Mucosa of gallbladder (tissue), 1 donor: ENCODE results near the gene EPN2. TPM values are rescaled to one million over a fixed set of nuclear protein-coding genes. Genes with fewer than 3 reads are reported as not detected.

Experiments used
- DNase-seq: peaks from one replicate; pipeline ENCODE4 v3.0.0-alpha.2; 2020; ENCODE audit warnings: low spot score
- total RNA-seq: library from RNA; stranded (reverse); gene quantifications from one replicate; pipeline ENCODE4 v1.2.1, GENCODE V29; 2021
- donor health status: DM: no; HTN: no; CAD: no.

The EPN2 gene
- total RNA-seq, 1 donor from 2014 or later = 47.0 TPM

- no peak for DNase-seq
These were observed 92.7 kb downstream of the EPN2 start for GRCh38 chr17:19329839-19330238.

DNA sequence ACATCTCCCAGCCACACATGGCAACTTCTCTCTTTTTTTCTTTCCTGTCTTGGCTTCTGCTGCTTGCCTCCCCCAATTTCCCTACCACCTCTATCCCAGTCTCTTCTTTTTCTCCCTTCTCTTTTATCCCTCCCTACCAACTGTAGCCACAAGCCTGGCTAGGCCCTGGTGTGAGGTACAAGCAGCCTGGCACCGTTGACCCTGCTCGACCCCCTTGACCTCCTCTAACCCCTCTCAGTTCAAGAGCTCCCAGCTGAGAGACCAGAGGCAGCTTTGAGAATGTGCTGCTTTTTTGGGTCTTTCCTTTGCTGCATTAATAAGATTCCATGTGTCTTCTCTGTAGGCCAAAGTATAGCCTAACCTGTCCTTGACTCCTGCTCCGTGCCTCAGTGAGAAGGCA is 93.1 kb downstream of the EPN2 start:
- no peak for DNase-seq

DNA sequence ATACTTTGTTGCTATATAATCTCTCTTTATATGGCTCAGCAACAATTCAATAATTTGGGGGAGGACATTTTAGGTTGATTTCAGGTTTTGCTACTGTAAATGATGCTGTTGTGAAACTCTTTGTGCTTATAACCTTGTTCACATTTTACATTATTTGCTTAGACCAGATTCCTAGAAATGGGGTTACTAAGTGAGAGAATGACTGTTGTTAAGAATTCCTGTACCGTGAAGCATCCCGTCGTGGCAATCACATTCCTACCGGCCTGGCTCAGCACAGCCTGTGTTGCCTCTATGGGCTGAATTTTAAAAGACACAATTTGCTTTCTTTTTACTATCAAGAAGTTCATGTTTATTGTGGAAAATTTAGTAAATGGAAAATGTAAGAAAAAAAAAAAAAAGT is 94.0 kb downstream of the EPN2 start:
- no peak for DNase-seq

DNA sequence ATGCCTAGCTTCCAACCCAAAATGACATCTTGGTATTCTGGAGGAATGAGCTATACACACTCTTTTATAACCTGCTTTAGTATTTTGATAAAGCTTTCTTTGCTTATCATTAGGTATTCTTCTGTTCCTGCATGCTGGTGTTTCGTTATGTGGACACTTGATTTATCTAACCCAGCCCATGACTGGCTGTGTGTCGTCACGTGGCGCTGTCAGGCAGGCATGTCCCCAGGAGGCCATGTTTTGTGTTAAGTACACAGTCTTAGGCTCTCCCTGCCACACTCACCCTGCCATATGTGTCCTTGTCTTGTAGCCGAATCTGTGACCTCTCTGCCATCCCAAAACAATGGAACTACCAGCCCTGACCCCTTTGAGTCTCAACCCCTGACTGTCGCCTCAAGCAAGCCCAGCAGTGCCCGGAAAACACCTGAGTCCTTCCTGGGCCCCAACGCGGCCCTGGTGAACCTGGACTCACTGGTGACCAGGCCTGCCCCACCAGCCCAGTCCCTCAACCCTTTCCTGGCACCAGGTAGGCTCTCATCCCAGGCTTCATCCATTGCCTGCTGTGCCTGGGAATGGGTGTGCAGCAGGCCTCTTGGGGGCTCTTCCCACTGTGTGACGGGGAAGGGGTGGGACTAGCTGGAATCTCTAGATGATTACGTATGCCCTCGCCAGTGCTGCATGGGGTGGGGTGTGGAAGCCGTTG is 94.5 kb downstream of the EPN2 start:
- DNase-seq = no peak

GRCh38 chr17:19332371-19333131 is 95.4 kb downstream of the EPN2 start:
- DNase-seq = no peak

DNA sequence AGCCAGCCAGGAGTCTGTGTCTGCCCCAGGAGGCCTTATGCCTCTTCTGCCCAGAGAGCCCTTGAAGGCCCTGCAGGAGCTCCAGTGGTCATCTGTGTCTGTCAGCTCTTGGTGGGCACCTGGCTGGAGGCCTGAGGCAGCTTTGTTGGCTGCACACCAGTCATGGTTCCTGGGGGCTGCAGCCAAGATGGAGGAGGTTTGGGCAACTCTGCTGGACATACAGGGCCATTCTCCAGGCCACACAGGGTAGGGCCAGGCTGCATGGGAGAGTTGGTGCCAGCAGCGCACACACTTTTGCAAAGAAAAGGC is 95.9 kb downstream of the EPN2 start:
- no peak for DNase-seq

DNA sequence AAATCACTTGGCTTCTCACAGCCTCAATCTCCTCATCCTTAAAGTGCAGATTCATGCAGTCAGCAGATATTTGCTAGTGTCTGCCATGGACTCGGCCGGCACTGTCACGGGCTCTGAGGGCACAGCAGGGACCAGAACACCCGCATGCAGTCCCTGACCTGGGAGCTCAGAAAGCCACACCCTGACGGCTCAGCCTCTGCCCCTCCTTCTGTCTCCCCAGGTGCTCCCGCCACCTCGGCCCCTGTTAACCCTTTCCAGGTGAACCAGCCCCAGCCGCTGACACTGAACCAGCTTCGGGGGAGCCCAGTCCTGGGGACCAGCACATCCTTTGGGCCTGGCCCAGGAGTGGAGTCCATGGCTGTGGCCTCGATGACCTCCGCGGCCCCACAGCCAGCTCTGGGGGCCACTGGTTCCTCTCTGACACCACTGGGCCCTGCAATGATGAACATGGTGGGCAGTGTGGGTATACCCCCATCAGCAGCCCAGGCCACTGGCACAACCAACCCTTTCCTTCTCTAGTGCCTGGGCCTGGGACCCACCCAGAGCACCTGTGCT is 96.6 kb downstream of the EPN2 start:
- no peak for DNase-seq

DNA sequence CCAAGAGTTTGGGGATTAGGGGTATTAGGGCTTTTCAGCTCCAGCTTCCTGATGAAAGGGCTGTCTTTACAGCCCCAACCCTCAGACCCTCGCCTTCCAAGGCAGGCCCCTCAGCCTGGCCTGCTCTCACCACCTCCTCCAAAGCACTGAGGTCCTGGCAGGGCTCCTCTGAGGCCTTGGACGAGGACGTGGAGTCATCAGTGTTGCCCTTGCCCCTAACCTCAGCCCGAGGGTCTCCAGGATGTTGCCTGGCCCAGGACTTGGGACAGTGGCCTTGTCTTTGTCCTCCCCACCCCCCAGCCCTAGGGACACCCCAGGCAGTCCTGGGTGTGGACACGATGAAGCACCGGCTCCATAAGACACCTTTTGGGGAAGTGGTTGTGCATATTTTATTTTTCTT is 97.2 kb downstream of the EPN2 start:
- DNase-seq = no peak

DNA sequence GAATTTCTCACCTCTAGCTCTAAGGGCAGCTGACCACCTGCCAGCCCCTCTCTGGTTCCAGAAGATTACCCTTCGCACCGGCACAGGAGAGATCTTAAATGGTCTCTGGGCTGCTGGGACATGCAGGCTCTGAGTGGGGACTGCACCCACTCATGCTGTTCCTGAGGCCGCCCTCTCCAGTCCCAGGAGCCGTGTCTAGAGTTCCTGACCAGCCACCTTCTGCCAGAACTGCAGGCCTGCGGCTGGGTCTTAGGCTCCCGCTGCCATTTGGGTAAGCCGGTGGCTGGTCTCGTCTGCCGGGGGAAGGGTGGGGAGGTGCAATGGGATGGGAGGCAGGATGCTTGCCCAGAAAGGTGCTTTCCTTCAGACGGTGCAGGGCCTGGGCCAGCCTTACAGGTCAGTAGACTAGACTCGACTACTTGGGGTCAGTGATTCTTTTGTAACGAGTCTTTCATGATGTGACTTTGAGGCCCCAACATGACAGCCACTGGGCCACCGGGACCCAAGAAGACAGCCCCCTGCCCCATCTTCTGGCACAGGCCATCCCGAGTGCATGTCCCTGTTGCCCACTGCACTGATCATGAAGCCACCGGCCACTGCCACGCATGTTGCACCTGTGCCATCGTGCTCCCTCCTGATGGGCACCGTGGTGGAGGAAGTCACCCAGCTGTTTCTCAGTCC is 98.9 kb downstream of the EPN2 start:
- no peak for DNase-seq

GRCh38 chr17:19336938-19337711 is 100.0 kb downstream of the EPN2 start:
- no peak for DNase-seq

DNA sequence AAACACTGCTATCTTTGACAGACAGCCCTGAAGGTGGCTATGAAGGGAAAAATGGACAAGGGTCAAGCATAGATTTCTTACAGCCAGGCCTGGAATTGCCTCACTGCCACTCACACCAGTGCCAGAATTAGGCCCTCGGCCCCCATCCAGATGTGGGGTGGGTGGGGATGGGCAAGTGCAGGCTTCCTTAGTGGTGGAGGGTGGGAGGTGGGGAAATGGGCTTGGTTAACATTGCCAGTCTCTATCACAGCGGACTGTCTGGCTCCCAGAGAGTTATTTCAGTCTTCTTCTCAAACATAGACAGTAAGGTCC is 100.5 kb downstream of the EPN2 start:
- no peak for DNase-seq

DNA sequence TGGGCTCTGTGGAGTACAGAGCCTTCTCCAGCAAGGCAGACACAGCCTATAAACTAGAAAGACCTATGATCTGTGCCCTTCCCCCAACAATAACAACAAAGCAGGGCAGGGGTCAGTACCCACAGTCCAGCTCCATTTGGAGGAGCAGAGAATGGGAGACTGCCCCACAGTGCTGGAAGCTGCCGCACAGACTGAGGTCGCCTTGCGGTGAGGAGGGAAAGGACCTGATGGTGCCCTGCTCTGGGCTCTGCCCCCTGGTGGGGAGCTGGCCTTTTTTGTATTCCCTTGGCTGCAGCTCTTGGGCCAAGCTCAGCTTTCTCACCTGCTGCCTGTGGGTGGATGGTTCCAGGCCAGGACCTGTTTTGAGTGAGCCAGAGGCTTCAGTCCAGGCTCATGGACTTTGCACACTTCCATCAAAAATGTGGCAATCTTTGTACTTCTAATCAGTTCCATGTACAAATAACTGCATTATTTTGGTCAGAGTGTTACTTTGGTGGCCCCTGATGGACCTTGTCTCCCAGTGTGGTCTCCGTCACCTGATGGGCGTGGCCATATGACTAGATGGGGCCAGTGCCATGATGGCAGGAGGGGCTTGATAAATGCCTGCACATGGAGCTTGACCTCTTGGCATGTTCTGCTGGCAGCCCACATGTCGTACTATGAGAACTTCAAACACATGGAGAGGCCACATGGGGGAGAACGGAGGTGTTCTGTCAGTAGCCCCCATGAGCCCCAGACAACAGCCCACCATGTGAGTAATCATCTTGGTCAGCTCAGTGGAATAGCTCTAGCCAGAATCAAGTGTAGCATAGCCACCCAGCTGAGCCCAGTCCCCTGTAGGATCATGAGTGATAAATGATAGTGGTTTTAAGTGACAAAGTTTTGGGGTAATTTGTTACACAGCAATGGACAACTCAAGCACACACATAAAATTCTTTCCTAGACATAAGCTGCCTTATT is 101.1 kb downstream of the EPN2 start:
- DNase-seq = peak; percentile 50

DNA sequence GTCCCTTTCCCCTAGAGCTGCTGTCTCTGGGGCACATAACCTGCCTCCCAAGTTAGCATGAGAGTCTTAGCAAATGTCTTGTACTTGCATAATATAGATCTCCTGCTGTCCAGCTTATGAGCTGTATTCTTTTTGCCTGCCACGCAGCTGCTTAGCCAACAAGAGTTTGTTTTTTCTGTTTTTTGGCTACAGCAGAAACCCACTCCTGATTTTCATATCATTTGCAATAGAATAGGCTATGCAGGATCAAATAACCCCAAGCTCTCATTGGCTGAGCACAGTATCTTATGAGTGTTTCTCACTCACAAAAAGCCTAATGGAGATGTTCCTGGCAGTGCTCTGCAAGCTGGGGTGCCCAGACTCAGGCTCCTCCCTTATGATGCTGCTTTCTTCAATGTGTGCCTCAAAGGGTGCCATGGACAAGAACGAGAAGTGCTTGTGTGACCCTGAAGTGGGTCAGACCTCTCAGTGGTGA is 102.2 kb downstream of the EPN2 start:
- no peak for DNase-seq

DNA sequence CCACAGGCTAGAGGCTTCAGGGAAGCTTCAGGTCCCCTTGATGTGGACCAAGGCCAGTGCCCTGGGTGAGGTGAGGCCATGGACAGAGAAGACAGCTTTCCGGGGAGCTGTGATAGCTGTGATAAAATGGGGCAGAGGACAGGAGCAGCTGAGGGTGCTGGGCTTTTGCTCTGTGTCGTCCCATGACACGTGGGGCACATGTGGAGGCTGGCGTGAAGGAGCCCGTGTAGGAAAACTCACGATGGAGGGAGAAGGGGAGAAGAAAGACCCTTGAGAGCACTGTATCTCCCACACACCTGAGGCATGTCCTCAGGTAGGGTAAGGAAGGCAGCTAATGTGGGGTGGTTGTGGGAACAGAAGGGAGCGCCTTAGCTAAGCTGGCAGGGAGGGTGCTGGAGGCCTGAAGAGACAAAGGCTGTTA is 104.1 kb downstream of the EPN2 start:
- DNase-seq = no peak

- DNase-seq = no peak
These were observed 104.8 kb downstream of the EPN2 start for GRCh38 chr17:19341641-19342610.

DNA sequence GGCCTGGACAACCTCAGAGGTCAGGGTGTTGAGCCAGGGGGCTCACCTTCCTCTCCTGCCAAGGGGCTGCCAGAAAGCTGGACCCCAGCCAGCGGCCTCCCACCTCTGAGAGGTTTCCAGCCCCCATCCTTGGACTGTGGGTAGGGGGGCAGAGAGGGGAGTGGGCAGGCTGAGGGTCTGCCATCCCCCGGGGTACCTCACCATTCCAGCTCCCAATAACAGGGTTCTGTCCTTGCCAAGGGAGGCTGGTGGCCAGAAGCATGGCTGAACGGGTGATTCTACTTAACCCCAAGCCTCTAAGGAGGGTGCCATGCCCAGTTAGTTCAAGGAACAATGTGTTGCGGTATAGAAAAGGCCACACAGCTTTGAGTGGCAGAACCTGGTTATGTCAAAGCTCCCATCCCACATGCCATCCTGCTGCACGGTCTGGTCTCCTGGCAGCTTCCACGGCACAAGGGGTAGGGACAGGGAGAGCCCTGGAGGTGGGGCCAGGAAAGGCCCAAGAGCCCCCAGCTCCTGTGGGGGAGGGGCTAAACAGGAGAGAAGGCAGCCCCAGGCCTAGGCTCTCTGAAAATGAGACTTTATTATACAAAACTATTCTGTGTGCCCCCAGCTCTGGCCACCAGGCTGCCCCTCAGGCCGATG is 105.6 kb downstream of the EPN2 start:
- DNase-seq = no peak

GRCh38 chr17:19343256-19343630 is 106.1 kb downstream of the EPN2 start:
- DNase-seq = no peak

GRCh38 chr17:19343671-19344151 is 106.5 kb downstream of the EPN2 start:
- no peak for DNase-seq
